K562 (cell line): ENCODE data around the gene C10orf53. TPM values are rescaled to one million over a fixed set of nuclear protein-coding genes. Genes with fewer than 3 reads are reported as not detected.

Experiments used
- ATAC-seq: fragments of 200-7000 bp; cut with Tn5 transposase; 3 replicates; pipeline ENCODE4 v1.9.1; 2020; ENCODE audit warnings: moderate library complexity
- BruUV-seq: library from RNA; stranded (reverse); fragments of 400-500 nt; replicated peaks from 2 replicates; lab custom pipeline; 2021; lab: Mats Ljungman, UMichigan
- CTCF ChIA-PET: fragments of 300-600 bp; formaldehyde crosslinking; extraction: SDS; loops from one replicate; lab custom pipeline; 2021; ENCODE audit warnings: low intra/inter-chr PET ratio; lab: Yijun Ruan, JAX
- POLR2A ChIA-PET: fragments of 300-600, 350-650 bp; sonication (Branson Sonifier 250); formaldehyde crosslinking; extraction: SDS; loops from one replicate; lab custom pipeline; 2021; ENCODE audit warnings: antibody characterized with exemption, inconsistent platforms; lab: Yijun Ruan, JAX
- DNase-seq, 4 experiments: peaks; one replicate each; pipeline versions ENCODE4 v3.0.0 to v3.0.0-alpha.2; 2011 to 2018; ENCODE audit warnings: low spot score in 3 of 4, mixed read lengths in 3 of 4; ENCODE audit errors: extremely low read depth in 1 of 4
- FAIRE-seq: peaks from 2 replicates; lab custom pipeline; 2011; peaks lifted over from hg19 to GRCh38; lab: Jason Lieb, UNC
- H2AFZ ChIP-seq: 2 replicates; pipeline ENCODE4 v1.6.0; 2011; ENCODE audit warnings: low read depth, low read length, control low read depth, inconsistent platforms
- H3K27ac ChIP-seq: fragments of 200-600 bp; 3 replicates; pipeline ENCODE4 v1.8.0; 2011; ENCODE audit warnings: low read depth, mild to moderate bottlenecking, control low read depth, inconsistent platforms, low read length, moderate library complexity, mixed read lengths; ENCODE audit errors: extremely low read depth
- H3K27me3 ChIP-seq, 2 experiments: fragments of 300-600 bp in 1 of 2; 2 replicates in 1 of 2; 3 replicates in 1 of 2; pipeline versions ENCODE4 v1.6.0 to v1.8.0; 2011; ENCODE audit warnings: inconsistent platforms in 2 of 2, low read length in 2 of 2, mild to moderate bottlenecking in 1 of 2, mixed read lengths in 1 of 2, moderate library complexity in 1 of 2; ENCODE audit not compliant: control insufficient read depth in 2 of 2, insufficient read depth in 2 of 2
- H3K36me3 ChIP-seq: fragments of 300-600 bp; 3 replicates; pipeline ENCODE4 v1.8.0; 2011; ENCODE audit warnings: mild to moderate bottlenecking, low read length, inconsistent platforms; ENCODE audit not compliant: control insufficient read depth, insufficient read depth
- H3K4me1 ChIP-seq, 2 experiments: fragments of 200-600 bp in 1 of 2; replicated peaks in 1 of 2; 2 replicates in 1 of 2; 3 replicates in 1 of 2; pipeline versions ENCODE4 v1.5.1 to v1.8.0; 2011; ENCODE audit warnings: inconsistent platforms in 2 of 2, low read length in 2 of 2, mild to moderate bottlenecking in 1 of 2, mixed read lengths in 1 of 2, moderate library complexity in 1 of 2; ENCODE audit not compliant: control insufficient read depth in 2 of 2, insufficient read depth in 2 of 2
- H3K4me2 ChIP-seq: 2 replicates; pipeline ENCODE4 v1.6.1; 2011; ENCODE audit warnings: low read length, control low read depth, inconsistent platforms, mixed read lengths; ENCODE audit not compliant: insufficient read depth
- H3K4me3 ChIP-seq: fragments of 200-600 bp; sonication (generic), shearing (Covaris generic); 2 replicates; pipeline ENCODE4 v1.5.1; 2016; ENCODE audit warnings: control low read depth, inconsistent platforms
- H3K79me2 ChIP-seq: fragments of 200-600 bp; 3 replicates; pipeline ENCODE4 v1.8.0; 2011; ENCODE audit warnings: low read length, inconsistent platforms; ENCODE audit not compliant: control insufficient read depth, insufficient read depth
- H3K9ac ChIP-seq, 2 experiments: 2 replicates each; pipeline versions ENCODE4 v1.6.0 to v1.6.1; 2011; ENCODE audit warnings: low read depth in 2 of 2, low read length in 2 of 2, control low read depth in 1 of 2, inconsistent platforms in 1 of 2, mild to moderate bottlenecking in 1 of 2, mixed read lengths in 1 of 2; ENCODE audit not compliant: insufficient read depth in 1 of 2
- H3K9me1 ChIP-seq: one replicate; pipeline ENCODE4 v1.6.0; 2011; ENCODE audit warnings: inconsistent platforms, mild to moderate bottlenecking, low read length, moderate library complexity; ENCODE audit not compliant: control insufficient read depth, insufficient read depth
- H3K9me3 ChIP-seq: replicated peaks from 2 replicates; pipeline ENCODE4 v1.5.1; 2011; ENCODE audit warnings: low read depth, low read length, inconsistent platforms; ENCODE audit not compliant: control insufficient read depth, insufficient read depth
- H4K20me1 ChIP-seq: replicated peaks from 2 replicates; pipeline ENCODE4 v1.6.1; 2011; ENCODE audit warnings: low read length, inconsistent platforms, mixed read lengths; ENCODE audit not compliant: control insufficient read depth, insufficient read depth
- RBM25 ChIP-seq: fragments of 200-400 bp; formaldehyde crosslinking; IDR thresholded peaks from 2 replicates; pipeline ENCODE4 v1.6.1; 2018; ENCODE audit warnings: low read length, low read depth, moderate library complexity; ENCODE audit not compliant: severe bottlenecking
- RBM39 ChIP-seq: fragments of 200-400 bp; formaldehyde crosslinking; optimal IDR thresholded peaks from 2 replicates; pipeline ENCODE3; 2018; ENCODE audit warnings: low read depth, low read length
- SMARCE1 ChIP-seq: fragments of 450-650 bp; IDR thresholded peaks from 2 replicates; pipeline ENCODE4 v1.7.1; 2016; ENCODE audit warnings: mild to moderate bottlenecking
- TEAD4 ChIP-seq, 2 experiments: sonication (generic) in 1 of 2; formaldehyde crosslinking in 1 of 2; IDR thresholded peaks; 2 replicates each; pipeline versions ENCODE4 v1.6.1 to v1.8.0; 2012 to 2022; ENCODE audit warnings: borderline replicate concordance in 1 of 2, inconsistent platforms in 1 of 2, low read length in 1 of 2, mild to moderate bottlenecking in 1 of 2, missing genetic modification reagents in 1 of 2
- ZFP36 ChIP-seq: fragments of 150-350 bp; IDR thresholded peaks from 2 replicates; pipeline ENCODE4 v1.6.1; 2018; ENCODE audit warnings: low read length, low read depth; ENCODE audit not compliant: partially characterized antibody
- ZKSCAN1 ChIP-seq: fragments of 150-350 bp; IDR thresholded peaks from 2 replicates; pipeline ENCODE4 v1.6.1; 2016; ENCODE audit warnings: low read depth, low read length
- ZNF23 ChIP-seq: fragments of 250-450 bp; sonication (Bioruptor Pico); IDR thresholded peaks from 2 replicates; pipeline ENCODE4 v1.4.0; 2020; ENCODE audit warnings: mild to moderate bottlenecking
- ZNF707 ChIP-seq: fragments of 250-450 bp; sonication (Bioruptor Pico); conservative IDR thresholded peaks from 2 replicates; pipeline ENCODE4 v1.8.0; 2022; ENCODE audit warnings: inconsistent platforms, mild to moderate bottlenecking, moderate library complexity
- ZNF79 ChIP-seq: fragments of 250-450 bp; sonication (Bioruptor Pico); IDR thresholded peaks from 2 replicates; pipeline ENCODE4 v1.4.0; 2020; ENCODE audit warnings: low read depth, mild to moderate bottlenecking, moderate library complexity
- WGBS: fragments of 100-300 bp; shearing (Covaris generic); methylation state at CpG from one replicate; pipeline ENCODE4 v1.1.6; 2016; ENCODE audit warnings: low coverage, mixed read lengths; ENCODE audit not compliant: insufficient coverage; ENCODE audit errors: missing lambda C conversion rate; 5-methylcytosine and 5-hydroxymethylcytosine counted together
- in situ Hi-C: fragments of 300-500 bp; cut with MboI; formaldehyde crosslinking; loops from 4 replicates; pipeline ENCODE4 v1.15.0; 2018; ENCODE audit warnings: inconsistent platforms, mixed read lengths
- intact Hi-C: fragments of 100-400 bp; cut with micrococcal nuclease; formaldehyde crosslinking; loops from 2 replicates; pipeline ENCODE4 v1.14.2; 2022
- polyA plus RNA-seq, 8 experiments: library from polyadenylated mRNA; depleted of rRNA in 4 of 8; stranded (reverse) in 5 of 8; unstranded in 3 of 8; fragments of >200 nt; fragmentation: Nextera tagmentation in 2 of 8; fragmentation: Illumina TruSeq in 1 of 8; extraction: Ambion mirVana in 2 of 8; extraction: Trizol in 1 of 8; gene quantifications; 2 replicates each; pipeline versions ENCODE4 v1.2.1 to v1.2.3, GENCODE V29; 2011 to 2014; ENCODE audit warnings: inconsistent platforms in 1 of 8, missing spikeins in 1 of 8
- total RNA-seq, 7 experiments: library from RNA; depleted of rRNA in 6 of 7; stranded (reverse); fragments of >200 nt in 6 of 7; fragmentation: Illumina TruSeq in 2 of 7; extraction: Trizol in 2 of 7; gene quantifications; 2 replicates each; pipeline versions ENCODE4 v1.2.1 to v1.2.3, GENCODE V29; 2011 to 2021; ENCODE audit warnings: low replicate concordance in 1 of 7

Gene C10orf53
- total and polyA plus RNA-seq, 9 of the 15 experiments (the other 6 are each of a cell fraction or from before 2014, with no cell fraction given): not detected

- DNase-seq (no peak), FAIRE-seq (no peak)
- no peaks in the 10 kb centered on the region for H3K79me2 ChIP-seq
- no peak overlapping the region for H3K4me3 ChIP-seq
- H2AFZ ChIP-seq: no peak overlapping the region
- no peak overlapping the region for H3K27ac ChIP-seq
- H3K9me3 ChIP-seq: no peaks in the 10 kb centered on the region
- H3K9me1 ChIP-seq: no peaks in the 10 kb centered on the region
- no TSS peak for BruUV-seq
- no peak overlapping the region for H3K9ac ChIP-seq
- ChIA-PET POLR2A (no interaction called here), CTCF (no interaction called here)
- no peak overlapping the region for H3K4me2 ChIP-seq
- intact Hi-C loops (no loop called here), in situ Hi-C loops (no loop called here)
- H3K36me3 ChIP-seq: no peaks in the 10 kb centered on the region
- H3K27me3 ChIP-seq: peaks cover 0 to 44% of the 10 kb centered on the region in 2 experiments
- H3K4me1 ChIP-seq: no peaks in the 10 kb centered on the region
- 3% methylated on average over 5 of the region's 5 CpGs for WGBS
- H4K20me1 ChIP-seq: 0 out of 2 replicates have a peak, but pooled peaks cover 4% of the 10 kb centered on the region
- no peak for TF ChIP-seq ZNF79 (CRISPR knock-in tag)
- TF ChIP-seq, all 486 proteins: peak for 0
- ATAC-seq: no peak
These were observed 12.8 kb upstream of the C10orf53 start for GRCh38 chr10:49666685-49667084.

- no peak overlapping the region for H3K27ac ChIP-seq
- H3K79me2 ChIP-seq: no peaks in the 10 kb centered on the region
- H3K27me3 ChIP-seq: peaks cover 0 to 33% of the 10 kb centered on the region in 2 experiments; a peak in 4 of 5 replicates
- FAIRE-seq (no peak), DNase-seq (peak in 1 of 4 experiments; percentile 1), ATAC-seq (no peak)
- intact Hi-C loops (no loop called here), in situ Hi-C loops (no loop called here)
- no peak overlapping the region for H3K4me3 ChIP-seq
- WGBS: 3% methylated on average over 2 of the region's 2 CpGs
- no TSS peak for BruUV-seq
- H3K9ac ChIP-seq: no peak overlapping the region
- ChIA-PET CTCF (no interaction called here), POLR2A (no interaction called here)
- no peaks in the 10 kb centered on the region for H3K36me3 ChIP-seq
- no peak overlapping the region for H2AFZ ChIP-seq
- no peaks in the 10 kb centered on the region for H3K4me1 ChIP-seq
- no peaks in the 10 kb centered on the region for H3K9me3 ChIP-seq
- no peak for TF ChIP-seq RBM39
- no peak for TF ChIP-seq SMARCE1
- no peak for TF ChIP-seq TEAD4 (IDR thresholded peaks at IDR 0.05; ENCODE audit: low read length)
- TF ChIP-seq TEAD4 (CRISPR knock-in tag; IDR thresholded peaks at IDR 0.05; ENCODE audit: borderline replicate concordance): no peak
- TF ChIP-seq ZKSCAN1: no peak
- no peak for TF ChIP-seq ZNF707 (CRISPR knock-in tag)
- no peak for TF ChIP-seq ZNF23 (CRISPR knock-in tag)
- no peak for TF ChIP-seq ZFP36
- TF ChIP-seq RBM25: peak; percentile 29
- no peaks in the 10 kb centered on the region for H3K9me1 ChIP-seq
- H3K4me2 ChIP-seq: no peak overlapping the region
- H4K20me1 ChIP-seq: 0 out of 2 replicates have a peak, but pooled peaks cover 4% of the 10 kb centered on the region
These were observed 11.5 kb upstream of the C10orf53 start for GRCh38 chr10:49667991-49668390.
